Endodermal cell (in vitro differentiated cells): ENCODE data around the gene STX3. TPM values are rescaled to one million over a fixed set of nuclear protein-coding genes. Genes with fewer than 3 reads are reported as not detected.

Source experiments
- DNase-seq: peaks from one replicate; pipeline ENCODE4 v3.0.0-alpha.2; 2017
- H3K27ac ChIP-seq: 2 replicates; pipeline ENCODE4 v1.5.1; 2013; ENCODE audit warnings: mild to moderate bottlenecking, low read depth, low read length, moderate library complexity
- H3K27me3 ChIP-seq: 2 replicates; pipeline ENCODE4 v1.6.1; 2013; ENCODE audit warnings: mild to moderate bottlenecking, low read length, moderate library complexity; ENCODE audit not compliant: insufficient read depth, control insufficient read depth, poor library complexity, severe bottlenecking
- H3K36me3 ChIP-seq: 2 replicates; pipeline ENCODE4 v1.7.0; 2013; ENCODE audit warnings: mild to moderate bottlenecking, low read length, moderate library complexity; ENCODE audit not compliant: control insufficient read depth, insufficient read depth
- H3K4me1 ChIP-seq: one replicate; pipeline ENCODE4 v1.7.0; 2013; ENCODE audit warnings: low read length; ENCODE audit not compliant: control insufficient read depth, insufficient read depth
- H3K4me3 ChIP-seq: 2 replicates; pipeline ENCODE4 v1.5.1; 2013; ENCODE audit warnings: mild to moderate bottlenecking, low read length, moderate library complexity
- H3K9ac ChIP-seq: 2 replicates; pipeline ENCODE4 v1.6.1; 2013; ENCODE audit warnings: mild to moderate bottlenecking, low read length, moderate library complexity; ENCODE audit not compliant: poor library complexity, severe bottlenecking; ENCODE audit errors: extremely low read depth
- H3K9me3 ChIP-seq: 2 replicates; pipeline ENCODE4 v1.6.1; 2013; ENCODE audit warnings: mild to moderate bottlenecking, low read length, moderate library complexity; ENCODE audit not compliant: control insufficient read depth
- H3K27ac Mint-ChIP-seq: 2 replicates; pipeline ENCODE4 v1.8.0; 2020; ENCODE audit warnings: mixed read lengths
- H3K27me3 Mint-ChIP-seq: 2 replicates; pipeline ENCODE4 v1.8.0; 2021; ENCODE audit warnings: mild to moderate bottlenecking, mixed read lengths; ENCODE audit not compliant: insufficient read depth
- H3K36me3 Mint-ChIP-seq: 2 replicates; pipeline ENCODE4 v1.8.0; 2020; ENCODE audit warnings: low read depth, mixed read lengths
- H3K4me1 Mint-ChIP-seq: 2 replicates; pipeline ENCODE4 v1.8.0; 2020; ENCODE audit warnings: mixed read lengths
- H3K4me3 Mint-ChIP-seq: 2 replicates; pipeline ENCODE4 v1.8.0; 2020; ENCODE audit warnings: mild to moderate bottlenecking, moderate library complexity, mixed read lengths
- H3K9me3 Mint-ChIP-seq: 2 replicates; pipeline ENCODE4 v1.8.0; 2020; ENCODE audit warnings: mild to moderate bottlenecking, mixed read lengths
- WGBS, 2 experiments: methylation state at CpG; one replicate each; pipeline versions ENCODE4 v1.1.5 to v1.1.7; 2013; ENCODE audit warnings: missing lambda C conversion rate in 2 of 2, mixed read lengths in 1 of 2; ENCODE audit not compliant: insufficient coverage in 1 of 2, insufficient read length in 1 of 2; 5-methylcytosine and 5-hydroxymethylcytosine counted together
- total RNA-seq, 2 donors: library from RNA; stranded (reverse); fragmentation: NEBNext Ultra II Directional in 1 of 2; extraction: Animal tissue kit (Norgen Biotek cat#: 25700) in 1 of 2; gene quantifications; 2 replicates in 1 of 2; 3 replicates in 1 of 2; pipeline ENCODE4 v1.2.1, GENCODE V29; 2021
- TF ChIP-seq, protein P1 (sequence below): fragments of 200-600 bp; sonication (generic); conservative IDR thresholded peaks from 2 replicates; pipeline ENCODE4 v1.5.0; 2021; ENCODE audit warnings: antibody characterized with exemption, mild to moderate bottlenecking

The STX3 gene
- total RNA-seq, 2 donors from 2014 or later = 119 to 160 TPM

GRCh38 chr11:59759900-59760299 is 4.7 kb downstream of the STX3 start:
- Histone ChIP-seq H3K4me1 (peaks cover 12% of the 10 kb centered on the region), H3K27ac (no peak overlapping the region), H3K4me3 (no peak overlapping the region), H3K9ac (no peak overlapping the region), H3K36me3 (peaks cover 32% of the 10 kb centered on the region), H3K9me3 (no peaks in the 10 kb centered on the region), H3K27me3 (no peaks in the 10 kb centered on the region)
- no peak overlapping the region for H3K4me3 Mint-ChIP-seq
- 96 to 100% methylated on average over 1 to 3 of the region's 4 CpGs for WGBS, 2 experiments
- H3K9me3 Mint-ChIP-seq = no peaks in the 10 kb centered on the region
- no peak for DNase-seq
- peaks cover 37% of the 10 kb centered on the region for H3K36me3 Mint-ChIP-seq
- no peak overlapping the region for H3K27ac Mint-ChIP-seq
- no peaks in the 10 kb centered on the region for H3K27me3 Mint-ChIP-seq
- TF ChIP-seq, protein P1, sequence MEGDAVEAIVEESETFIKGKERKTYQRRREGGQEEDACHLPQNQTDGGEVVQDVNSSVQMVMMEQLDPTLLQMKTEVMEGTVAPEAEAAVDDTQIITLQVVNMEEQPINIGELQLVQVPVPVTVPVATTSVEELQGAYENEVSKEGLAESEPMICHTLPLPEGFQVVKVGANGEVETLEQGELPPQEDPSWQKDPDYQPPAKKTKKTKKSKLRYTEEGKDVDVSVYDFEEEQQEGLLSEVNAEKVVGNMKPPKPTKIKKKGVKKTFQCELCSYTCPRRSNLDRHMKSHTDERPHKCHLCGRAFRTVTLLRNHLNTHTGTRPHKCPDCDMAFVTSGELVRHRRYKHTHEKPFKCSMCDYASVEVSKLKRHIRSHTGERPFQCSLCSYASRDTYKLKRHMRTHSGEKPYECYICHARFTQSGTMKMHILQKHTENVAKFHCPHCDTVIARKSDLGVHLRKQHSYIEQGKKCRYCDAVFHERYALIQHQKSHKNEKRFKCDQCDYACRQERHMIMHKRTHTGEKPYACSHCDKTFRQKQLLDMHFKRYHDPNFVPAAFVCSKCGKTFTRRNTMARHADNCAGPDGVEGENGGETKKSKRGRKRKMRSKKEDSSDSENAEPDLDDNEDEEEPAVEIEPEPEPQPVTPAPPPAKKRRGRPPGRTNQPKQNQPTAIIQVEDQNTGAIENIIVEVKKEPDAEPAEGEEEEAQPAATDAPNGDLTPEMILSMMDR = no peak
- peaks cover 44% of the 10 kb centered on the region for H3K4me1 Mint-ChIP-seq

DNA sequence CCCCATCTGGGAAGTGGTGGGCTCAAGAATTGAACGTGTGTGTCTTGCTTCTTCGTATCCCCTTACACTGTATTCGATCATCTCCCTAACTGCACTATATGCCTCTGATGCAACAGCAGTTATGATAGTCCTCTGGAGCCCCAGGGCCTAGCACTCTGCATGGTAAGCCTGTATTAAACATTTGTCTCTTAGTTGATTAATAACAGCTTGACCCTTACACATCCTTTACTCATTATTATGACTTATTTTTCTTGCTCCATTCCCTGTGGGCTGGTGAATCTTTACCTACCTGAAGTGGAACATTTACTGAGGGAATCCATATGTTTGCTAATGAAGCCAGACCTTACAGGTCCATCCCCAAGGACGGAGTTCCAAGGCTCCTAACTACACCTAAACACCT is 5.6 kb downstream of the STX3 start:
- peaks cover 32% of the 10 kb centered on the region for H3K36me3 ChIP-seq
- H3K27ac ChIP-seq = no peak overlapping the region
- H3K27me3 ChIP-seq = no peaks in the 10 kb centered on the region
- no peak overlapping the region for H3K9ac ChIP-seq
- Mint-ChIP-seq H3K27me3 (no peaks in the 10 kb centered on the region), H3K4me3 (no peak overlapping the region), H3K9me3 (no peaks in the 10 kb centered on the region), H3K4me1 (peaks cover 52% of the 10 kb centered on the region), H3K27ac (no peak overlapping the region), H3K36me3 (peaks cover 37% of the 10 kb centered on the region)
- TF ChIP-seq, protein P1 = no peak
- H3K4me3 ChIP-seq = no peak overlapping the region
- H3K9me3 ChIP-seq = no peaks in the 10 kb centered on the region
- DNase-seq = no peak
- peaks cover 14% of the 10 kb centered on the region for H3K4me1 ChIP-seq
- 92% methylated on average over 4 of the region's 4 CpGs; no CpG with 5 or more reads in 1 of the 2 experiments for WGBS, 2 experiments

- Mint-ChIP-seq H3K27ac (no peak overlapping the region), H3K27me3 (no peaks in the 10 kb centered on the region), H3K9me3 (no peaks in the 10 kb centered on the region), H3K36me3 (peaks cover 35% of the 10 kb centered on the region), H3K4me3 (no peak overlapping the region), H3K4me1 (peaks cover 53% of the 10 kb centered on the region)
- no peaks in the 10 kb centered on the region for H3K9me3 ChIP-seq
- no peak for DNase-seq
- H3K27ac ChIP-seq = no peak overlapping the region
- WGBS, 2 experiments = 93 to 94% methylated on average over 5 to 6 of the region's 6 CpGs
- H3K4me3 ChIP-seq = no peak overlapping the region
- peaks cover 32% of the 10 kb centered on the region for H3K36me3 ChIP-seq
- H3K4me1 ChIP-seq = peaks cover 19% of the 10 kb centered on the region
- TF ChIP-seq, protein P1 = no peak
- no peaks in the 10 kb centered on the region for H3K27me3 ChIP-seq
- no peak overlapping the region for H3K9ac ChIP-seq
Observed at GRCh38 chr11:59761993-59762392, 6.8 kb downstream of the STX3 start.
